ENCODE data around the gene NKIRAS1.
"Not testable (repeated sequence)": the region's sequence is repeated elsewhere in the genome, so short reads cannot be mapped to it uniquely, and the experiment has no call there.

The NKIRAS1 gene

DNA sequence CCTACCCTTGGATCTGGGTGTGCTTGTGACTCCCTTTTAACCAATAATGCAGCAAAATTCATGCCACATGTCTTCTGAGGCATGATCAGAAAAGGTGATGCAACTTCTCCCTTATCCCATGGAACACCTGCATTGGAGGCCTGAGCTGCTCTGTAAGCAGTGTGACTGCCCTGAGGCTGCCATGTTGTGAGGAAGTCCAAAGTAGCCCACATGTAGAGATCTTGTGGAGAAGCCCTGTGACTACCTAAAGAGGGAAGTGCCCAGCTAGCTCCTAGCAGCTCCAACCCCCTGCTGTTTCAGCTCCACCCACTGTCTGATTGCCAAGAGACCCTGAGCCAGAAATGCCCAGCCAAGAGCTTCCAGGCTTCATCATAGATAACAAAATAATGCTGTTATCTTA is 21.9 kb upstream of the NKIRAS1 start:
- DNase-seq: no peak

DNA sequence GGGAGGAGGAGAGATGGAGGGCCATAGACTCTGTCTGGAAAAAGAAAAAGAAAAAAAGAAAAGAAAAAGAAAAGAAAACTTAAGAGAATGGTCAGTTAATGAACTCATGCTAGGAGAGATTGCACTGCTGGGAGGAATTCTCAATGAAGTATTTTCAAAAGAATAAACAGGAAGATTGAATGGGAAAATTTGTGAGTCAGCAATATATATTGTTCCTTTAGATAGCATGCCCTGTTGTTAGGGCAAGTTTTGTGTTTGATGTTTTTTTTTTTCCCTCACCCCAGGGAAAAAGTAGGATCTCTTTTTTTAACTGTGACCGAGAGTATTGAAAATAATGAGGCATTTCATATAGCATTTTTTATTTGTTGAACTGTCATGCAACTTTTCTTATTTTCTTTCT is 20.5 kb upstream of the NKIRAS1 start:
- DNase-seq: no peak

DNA sequence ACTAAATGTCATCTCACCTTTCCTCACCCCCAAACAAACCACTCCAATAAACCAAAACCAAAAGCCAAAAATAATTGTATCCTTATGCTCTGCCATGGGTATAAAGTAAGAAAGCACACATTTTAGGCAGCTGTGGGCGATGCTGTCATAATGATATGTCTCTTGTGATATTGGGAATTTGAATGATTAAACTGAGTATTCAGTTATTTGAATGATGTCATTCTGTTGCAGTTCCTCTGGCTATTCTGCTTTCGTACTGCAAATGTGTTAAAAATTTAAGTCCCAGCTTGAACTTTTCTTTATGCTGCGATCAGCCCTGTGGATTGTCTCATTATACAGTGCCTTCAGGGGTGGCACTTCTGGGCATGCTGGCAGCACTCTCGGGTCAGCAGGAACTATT is 17.5 kb upstream of the NKIRAS1 start:
- no peak for DNase-seq

- DNase-seq: no peak
Measured at GRCh38 chr3:23932571-23932970, 15.8 kb upstream of the NKIRAS1 start.

- no peak for DNase-seq
Measured at GRCh38 chr3:23931597-23931996, 14.8 kb upstream of the NKIRAS1 start.

DNA sequence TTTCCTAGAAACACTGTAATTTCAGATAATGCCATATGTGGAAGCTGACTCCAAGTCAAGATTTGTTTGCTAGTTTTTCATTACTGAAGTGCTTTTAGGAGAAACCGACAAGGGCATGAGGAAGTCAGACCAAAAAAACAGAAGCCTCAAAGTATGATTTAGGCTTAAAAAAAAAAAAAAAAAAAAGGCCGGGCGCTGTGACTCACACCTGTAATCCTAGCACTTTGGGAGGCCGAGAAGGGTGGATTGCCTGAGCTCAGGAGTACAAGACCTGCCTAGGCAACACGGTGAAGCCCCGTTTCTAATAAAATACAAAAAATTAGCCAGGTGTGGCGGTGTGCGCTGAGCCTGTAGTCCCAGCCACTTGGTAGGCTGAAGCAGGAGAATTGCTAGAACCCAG is 11.7 kb upstream of the NKIRAS1 start:
- DNase-seq: no peak

DNA sequence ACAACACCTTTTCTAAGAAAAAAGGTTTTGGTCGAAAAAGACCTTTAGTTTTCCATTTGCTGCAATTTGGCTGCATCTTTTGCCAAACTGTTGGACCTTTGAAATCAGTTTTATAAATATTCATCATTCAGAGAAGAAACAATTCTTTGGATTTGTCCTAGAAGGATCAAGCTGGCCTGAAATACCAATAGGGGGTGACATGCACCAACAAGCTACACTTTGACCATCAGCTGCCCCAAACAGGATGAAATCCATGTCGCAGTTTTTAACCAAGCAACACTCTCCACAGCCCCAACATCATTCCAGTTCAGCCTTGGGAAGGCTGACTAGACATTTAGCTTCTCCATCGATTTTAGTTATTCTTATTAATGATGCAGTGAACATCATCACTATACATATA is 9.9 kb upstream of the NKIRAS1 start:
- DNase-seq: no peak

GRCh38 chr3:23926246-23926645 is 9.5 kb upstream of the NKIRAS1 start:
- no peak for DNase-seq

GRCh38 chr3:23923786-23924185 is 7.0 kb upstream of the NKIRAS1 start:
- no peak for DNase-seq

- DNase-seq: no peak
Measured at GRCh38 chr3:23921052-23921511, 4.3 kb upstream of the NKIRAS1 start.

- no peak for DNase-seq
Measured at GRCh38 chr3:23920151-23920655, 3.4 kb upstream of the NKIRAS1 start.

- no peak for DNase-seq
Measured at GRCh38 chr3:23919628-23920027, 2.8 kb upstream of the NKIRAS1 start.

GRCh38 chr3:23918331-23918730 is 1.5 kb upstream of the NKIRAS1 start:
- not testable (repeated sequence) for DNase-seq

- DNase-seq: not testable (repeated sequence)
Measured at GRCh38 chr3:23917679-23918303, 1.0 kb upstream of the NKIRAS1 start.

GRCh38 chr3:23916152-23916885 is 471 bp downstream of the NKIRAS1 start:
- DNase-seq: no peak

GRCh38 chr3:23915537-23916108 is 1.2 kb downstream of the NKIRAS1 start:
- DNase-seq: no peak

GRCh38 chr3:23913873-23914743 is 2.7 kb downstream of the NKIRAS1 start:
- DNase-seq: no peak

DNA sequence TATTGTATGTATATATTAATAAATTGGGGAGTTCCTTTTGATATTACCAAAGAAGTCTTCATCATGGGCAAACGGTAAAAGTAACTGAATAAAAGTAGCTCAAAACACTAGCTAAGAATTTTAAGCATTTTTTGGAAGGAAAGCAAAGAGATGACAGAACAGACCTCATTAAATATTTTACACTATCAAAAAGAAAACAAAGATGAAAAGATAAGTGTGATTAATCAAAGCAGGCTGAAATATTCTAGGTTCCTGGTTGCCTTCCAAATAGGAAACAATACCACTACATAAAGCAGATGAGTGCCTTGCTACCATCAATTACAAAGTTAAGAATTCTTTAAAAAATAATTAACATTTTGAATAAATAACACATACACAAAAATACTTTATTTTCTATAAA is 3.6 kb downstream of the NKIRAS1 start:
- no peak for DNase-seq

DNA sequence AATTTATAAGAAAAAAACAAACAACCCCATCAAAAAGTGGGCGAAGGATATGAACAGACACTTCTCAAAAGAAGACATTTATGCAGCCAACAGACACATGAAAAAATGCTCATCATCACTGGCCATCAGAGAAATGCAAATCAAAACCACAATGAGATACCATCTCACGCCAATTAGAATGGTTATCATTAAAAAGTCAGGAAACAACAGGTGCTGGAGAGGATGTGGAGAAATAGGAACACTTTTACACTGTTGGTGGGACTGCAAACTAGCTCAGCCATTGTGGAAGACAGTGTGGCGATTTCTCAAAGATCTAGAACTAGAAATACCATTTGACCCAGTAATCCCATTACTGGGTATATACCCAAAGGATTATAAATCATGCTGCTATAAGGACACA is 4.5 kb downstream of the NKIRAS1 start:
- not testable (repeated sequence) for DNase-seq

DNA sequence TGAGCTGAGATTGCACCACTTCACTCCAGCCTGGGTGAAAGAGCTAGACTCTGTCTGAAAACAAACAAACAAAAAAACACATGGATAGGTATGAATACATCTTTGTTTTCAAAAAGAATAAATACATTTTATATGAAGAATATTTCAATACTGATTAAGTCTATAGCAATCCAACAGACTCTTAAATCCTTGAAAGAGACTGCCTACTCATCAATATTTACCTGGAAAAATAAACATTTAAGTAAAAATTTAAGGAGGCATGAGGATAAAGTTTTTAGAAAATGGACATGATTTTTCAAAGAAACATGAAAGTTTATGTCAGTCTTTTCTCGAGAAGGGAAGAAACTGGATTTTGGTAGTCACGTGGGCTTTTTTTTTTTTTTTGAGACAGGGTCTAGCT is 5.4 kb downstream of the NKIRAS1 start:
- no peak for DNase-seq

- no peak for DNase-seq
Measured at GRCh38 chr3:23909341-23909740, 7.4 kb downstream of the NKIRAS1 start.

DNA sequence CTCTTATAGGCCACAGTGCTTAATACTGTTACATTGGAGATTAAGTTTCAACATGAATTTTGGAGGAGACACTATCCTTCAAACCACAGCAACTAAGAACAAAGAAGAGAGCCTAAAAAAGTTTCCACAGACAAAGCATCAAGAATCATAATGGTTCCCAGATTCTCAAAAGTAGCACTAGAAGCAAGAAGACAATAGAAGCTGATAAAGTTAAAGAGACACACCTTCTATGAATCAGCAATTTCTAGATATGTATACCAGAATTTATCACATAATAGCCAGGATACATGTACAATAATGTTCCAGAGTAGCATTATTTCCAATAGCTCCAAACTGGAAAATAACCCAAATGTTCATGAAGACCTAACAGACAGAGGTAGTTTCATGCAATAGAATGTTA is 12.2 kb downstream of the NKIRAS1 start:
- no peak for DNase-seq

- no peak for DNase-seq
Measured at GRCh38 chr3:23900744-23901143, 16.0 kb downstream of the NKIRAS1 start.

Data from stimulated activated CD4-positive, alpha-beta T cell treated with anti-CD3 and anti-CD28 coated beads, Interleukin-15, amount 100 ng/mL, for 24 hours (primary cell).